Ureter (tissue), 1 donor: ENCODE measurements around the gene CHMP4A. TPM values are rescaled to one million over a fixed set of nuclear protein-coding genes. Genes with fewer than 3 reads are reported as not detected.

Experiments
- DNase-seq: peaks from one replicate; pipeline ENCODE4 v3.0.0-alpha.2; 2020; ENCODE audit warnings: low spot score
- total RNA-seq: library from RNA; stranded (reverse); gene quantifications from one replicate; pipeline ENCODE4 v1.2.4, GENCODE V29; 2023
- donor health status: DM: yes; HTN: yes; CAD: no.

CHMP4A gene
- total RNA-seq, 1 donor from 2014 or later, result 58.6 TPM

GRCh38 chr14:24178399-24179178 is 34.7 kb downstream of the CHMP4A start:
- DNase-seq, result no peak

DNA sequence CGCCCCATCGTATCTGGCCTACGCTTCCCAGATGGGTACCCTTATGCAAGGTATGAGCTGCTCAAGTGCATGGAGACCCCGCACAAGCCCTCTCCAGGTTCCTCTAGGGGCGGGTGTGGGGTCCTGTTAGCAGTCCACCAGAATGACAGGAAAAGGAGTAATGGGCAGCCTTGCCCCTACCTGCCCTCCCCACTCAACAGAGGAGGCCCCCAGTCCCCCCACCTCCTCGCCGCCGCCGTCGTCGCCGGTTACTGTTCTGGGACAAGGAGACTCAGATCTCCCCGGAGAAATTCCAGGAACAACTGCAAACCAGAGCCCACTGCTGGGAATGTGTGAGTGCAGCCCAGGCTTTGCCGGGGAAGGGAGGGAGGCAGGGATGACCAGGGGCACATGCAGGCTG is 35.4 kb downstream of the CHMP4A start:
- DNase-seq, result no peak

DNA sequence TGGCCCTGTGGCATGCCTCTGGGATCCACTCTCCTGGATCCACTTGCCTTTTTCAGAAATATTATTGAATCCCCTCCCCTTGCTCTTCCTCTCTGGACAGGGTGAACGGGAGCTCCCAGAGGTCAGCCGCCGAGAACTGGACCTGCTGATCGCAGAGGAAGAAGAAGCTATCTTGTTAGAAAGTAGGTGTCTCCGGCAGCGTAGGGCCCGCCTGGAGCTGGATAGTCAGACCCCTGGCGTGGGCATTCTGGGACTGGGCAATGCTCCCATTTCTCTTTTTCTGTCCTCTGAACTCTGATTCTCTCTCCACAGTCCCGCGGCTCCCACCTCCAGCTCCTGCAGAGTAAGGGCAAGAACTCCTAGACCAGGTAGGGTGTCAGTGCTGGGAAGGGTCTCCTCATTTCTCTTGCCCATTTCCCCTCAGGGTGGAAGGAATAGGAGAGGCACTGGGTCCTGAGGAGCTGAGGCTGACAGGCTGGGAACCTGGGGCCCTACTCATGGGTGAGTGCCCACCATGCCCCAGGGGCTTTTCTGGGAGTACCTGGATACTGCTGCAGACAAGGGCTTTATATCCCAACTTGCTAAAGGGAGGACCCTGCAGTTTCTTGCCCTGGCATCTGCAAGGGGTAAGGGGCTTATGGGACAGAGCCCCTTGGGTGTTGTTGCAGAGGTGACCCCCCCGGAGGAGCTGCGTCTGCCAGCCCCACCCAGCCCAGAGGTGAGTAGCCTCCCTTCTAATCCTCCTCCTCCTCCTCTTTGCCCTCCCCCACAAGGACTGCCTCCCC is 36.1 kb downstream of the CHMP4A start:
- DNase-seq, result no peak

- DNase-seq, result no peak
Measured at GRCh38 chr14:24176599-24176998, 36.7 kb downstream of the CHMP4A start.

GRCh38 chr14:24172871-24173281 is 40.4 kb downstream of the CHMP4A start:
- no peak for DNase-seq

DNA sequence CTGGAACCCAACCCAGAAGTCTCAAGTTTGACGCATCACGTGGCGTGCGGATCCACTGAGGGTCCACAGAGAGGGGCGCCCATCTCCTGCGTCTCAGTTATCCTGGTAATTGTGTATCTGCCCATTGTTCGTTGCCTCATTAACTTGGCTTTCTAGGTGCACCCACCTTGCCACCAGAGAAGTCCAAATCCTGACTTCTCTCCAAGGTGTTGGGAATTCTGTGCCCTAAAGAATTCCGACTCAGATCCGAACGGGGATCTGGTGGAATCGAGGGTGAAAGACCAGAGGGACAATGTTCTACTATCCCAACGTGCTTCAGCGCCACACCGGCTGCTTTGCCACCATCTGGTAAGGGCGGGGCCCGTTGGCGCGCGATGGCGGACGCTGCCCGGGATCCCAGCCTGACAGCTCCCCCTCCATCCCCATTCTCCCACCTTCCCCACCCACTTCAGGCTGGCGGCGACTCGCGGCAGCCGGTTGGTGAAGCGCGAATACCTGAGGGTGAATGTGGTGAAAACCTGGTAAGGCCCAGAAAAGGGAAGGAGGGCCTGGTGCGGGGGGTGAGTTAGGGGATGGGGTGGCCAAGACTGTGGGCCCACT is 40.9 kb downstream of the CHMP4A start:
- no peak for DNase-seq

GRCh38 chr14:24171422-24172260 is 41.6 kb downstream of the CHMP4A start, which contains the start of gene REC8:
REC8 (plus strand) TSS chr14:24172080; CDS start chr14:24172553, 473 bp downstream.
- DNase-seq, result peak; percentile 81

GRCh38 chr14:24167469-24168114 is 45.7 kb downstream of the CHMP4A start:
- DNase-seq, result no peak

GRCh38 chr14:24165785-24166184 is 47.5 kb downstream of the CHMP4A start:
- DNase-seq, result no peak

DNA sequence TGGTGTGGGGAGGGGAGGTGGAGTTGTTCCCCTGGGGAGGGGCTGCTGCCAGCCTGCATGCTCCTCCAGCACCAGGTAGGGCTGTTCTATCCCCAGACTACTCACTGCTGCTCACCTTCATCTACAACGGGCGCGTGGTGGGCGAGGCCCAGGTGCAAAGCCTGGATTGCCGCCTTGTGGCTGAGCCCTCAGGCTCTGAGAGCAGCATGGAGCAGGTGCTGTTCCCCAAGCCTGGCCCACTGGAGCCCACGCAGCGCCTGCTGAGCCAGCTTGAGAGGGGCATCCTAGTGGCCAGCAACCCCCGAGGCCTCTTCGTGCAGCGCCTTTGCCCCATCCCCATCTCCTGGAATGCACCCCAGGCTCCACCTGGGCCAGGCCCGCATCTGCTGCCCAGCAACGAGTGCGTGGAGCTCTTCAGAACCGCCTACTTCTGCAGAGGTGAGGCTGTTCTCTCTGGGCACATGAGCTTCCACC is 48.7 kb downstream of the CHMP4A start:
- DNase-seq, result no peak

DNA sequence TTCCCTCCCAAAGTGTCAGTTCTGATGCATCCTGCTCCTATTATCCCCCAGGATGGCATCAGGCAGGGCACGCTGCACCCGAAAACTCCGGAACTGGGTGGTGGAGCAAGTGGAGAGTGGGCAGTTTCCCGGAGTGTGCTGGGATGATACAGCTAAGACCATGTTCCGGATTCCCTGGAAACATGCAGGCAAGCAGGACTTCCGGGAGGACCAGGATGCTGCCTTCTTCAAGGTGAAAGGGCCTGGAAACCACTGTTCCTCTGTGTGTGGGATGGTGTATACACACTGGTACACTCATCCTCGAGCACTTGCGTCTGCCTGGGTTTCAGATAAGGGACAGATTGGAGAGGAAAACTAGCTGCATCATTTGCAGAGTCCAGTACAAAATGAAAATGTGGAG is 51.2 kb downstream of the CHMP4A start:
- no peak for DNase-seq

GRCh38 chr14:24160850-24161804 is 52.2 kb downstream of the CHMP4A start, which contains the start of gene IRF9:
IRF9 (plus strand) TSS chr14:24161265; CDS start chr14:24162145, 880 bp downstream.
- DNase-seq, result peak; percentile 98

DNA sequence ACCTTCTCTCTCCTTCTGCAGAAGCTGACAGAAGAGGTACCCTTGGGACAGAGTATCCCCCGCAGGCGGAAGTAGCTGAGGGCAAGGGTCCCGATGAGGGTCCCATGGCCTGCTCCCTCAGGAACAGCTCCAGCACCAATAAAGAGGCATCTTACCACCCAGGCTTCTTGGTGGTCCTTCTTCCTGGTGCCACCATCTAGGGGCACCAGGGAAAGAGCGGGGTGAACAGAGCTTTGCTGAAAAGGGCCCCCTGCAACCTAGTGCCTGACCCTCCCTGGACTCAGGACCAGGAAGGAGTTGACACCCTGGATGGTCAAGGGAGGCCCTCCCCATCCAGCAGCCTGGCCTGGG is 52.8 kb downstream of the CHMP4A start:
- no peak for DNase-seq

GRCh38 chr14:24159777-24160498 is 53.4 kb downstream of the CHMP4A start:
- DNase-seq, result no peak

Other genes starting within 250 kb of the CHMP4A start
- gene DHRS4L2, start 224.6 kb downstream of the CHMP4A start, total RNA-seq, result 30.3 TPM
- gene CARMIL3, start 161.5 kb downstream of the CHMP4A start, total RNA-seq, result 1.3 TPM
- gene CPNE6, start 141.9 kb downstream of the CHMP4A start, total RNA-seq, result 1.5 TPM
- gene PCK2, start 119.2 kb downstream of the CHMP4A start, total RNA-seq, result 116 TPM
- gene DCAF11, start 98.7 kb downstream of the CHMP4A start, total RNA-seq, result 65.7 TPM
- 3.9 TPM for gene NRL, start 98.5 kb downstream of the CHMP4A start, total RNA-seq
- gene FITM1, start 82.8 kb downstream of the CHMP4A start, total RNA-seq, result 0.55 TPM
- 227 TPM for gene PSME1, start 77.3 kb downstream of the CHMP4A start, total RNA-seq
- 25.7 TPM for gene EMC9, start 71.9 kb downstream of the CHMP4A start, total RNA-seq
- 213 TPM for gene PSME2, start 66.9 kb downstream of the CHMP4A start, total RNA-seq
- gene RNF31, start 66.0 kb downstream of the CHMP4A start, total RNA-seq, result 86.6 TPM
- 101 TPM for gene IRF9, start 52.2 kb downstream of the CHMP4A start, total RNA-seq
- gene REC8, start 41.4 kb downstream of the CHMP4A start, total RNA-seq, result 12.6 TPM
- gene IPO4, start 24.7 kb downstream of the CHMP4A start, total RNA-seq, result 69.1 TPM
- gene TM9SF1, start 18.0 kb downstream of the CHMP4A start, total RNA-seq, result 42.9 TPM
- 2.1 TPM for gene TSSK4, start 7.8 kb downstream of the CHMP4A start, total RNA-seq
- 17.0 TPM for gene MDP1, start 2.6 kb upstream of the CHMP4A start, total RNA-seq
- gene NEDD8, start 18.9 kb upstream of the CHMP4A start, total RNA-seq, result 159 TPM
- 78.7 TPM for gene GMPR2, start 19.4 kb upstream of the CHMP4A start, total RNA-seq
- 82.5 TPM for gene TINF2, start 29.1 kb upstream of the CHMP4A start, total RNA-seq
- gene TGM1, start 49.7 kb upstream of the CHMP4A start, total RNA-seq, result 7.7 TPM
- gene RABGGTA, start 58.1 kb upstream of the CHMP4A start, total RNA-seq, result 36.1 TPM
- 28.7 TPM for gene DHRS1, start 86.3 kb upstream of the CHMP4A start, total RNA-seq
- gene NOP9, start 86.4 kb upstream of the CHMP4A start, total RNA-seq, result 36.5 TPM
- gene CIDEB, start 94.5 kb upstream of the CHMP4A start, total RNA-seq, result 11.1 TPM
- 8.2 TPM for gene LTB4R2, start 96.7 kb upstream of the CHMP4A start, total RNA-seq
- 9.6 TPM for gene LTB4R, start 98.0 kb upstream of the CHMP4A start, total RNA-seq
- gene ADCY4, start 121.6 kb upstream of the CHMP4A start, total RNA-seq, result 61.7 TPM
- gene RIPK3, start 126.5 kb upstream of the CHMP4A start, total RNA-seq, result 22.4 TPM
- 67.2 TPM for gene NFATC4, start 154.7 kb upstream of the CHMP4A start, total RNA-seq
- 32.7 TPM for gene NYNRIN, start 185.5 kb upstream of the CHMP4A start, total RNA-seq
- 2.2 TPM for gene CBLN3, start 216.2 kb upstream of the CHMP4A start, total RNA-seq
- 72.9 TPM for gene KHNYN, start 216.5 kb upstream of the CHMP4A start, total RNA-seq
- 73.5 TPM for gene SDR39U1, start 229.3 kb upstream of the CHMP4A start, total RNA-seq